IPS-18a (cell line): ENCODE results near the gene GABRB1.
"Not testable (repeated sequence)": the region's sequence is repeated elsewhere in the genome, so short reads cannot be mapped to it uniquely, and the experiment has no call there.

Experiments
- H3K27ac ChIP-seq: one replicate; pipeline ENCODE4 v1.5.1; 2013; ENCODE audit warnings: low read length
- H3K27me3 ChIP-seq: one replicate; pipeline ENCODE4 v1.6.1; 2013; ENCODE audit warnings: mild to moderate bottlenecking, low read length; ENCODE audit not compliant: control insufficient read depth, insufficient read depth
- H3K36me3 ChIP-seq: one replicate; pipeline ENCODE4 v1.6.1; 2013; ENCODE audit warnings: low read depth, low read length; ENCODE audit not compliant: control insufficient read depth
- H3K4me1 ChIP-seq: one replicate; pipeline ENCODE4 v1.6.1; 2013; ENCODE audit warnings: low read depth, low read length; ENCODE audit not compliant: control insufficient read depth
- H3K4me3 ChIP-seq: one replicate; pipeline ENCODE4 v1.5.1; 2013; ENCODE audit warnings: low read length
- H3K9ac ChIP-seq: one replicate; pipeline ENCODE4 v1.6.1; 2013; ENCODE audit warnings: mild to moderate bottlenecking, low read length, moderate library complexity
- H3K9me3 ChIP-seq: one replicate; pipeline ENCODE4 v1.6.1; 2013; ENCODE audit warnings: low read depth, low read length; ENCODE audit not compliant: control insufficient read depth

GABRB1 gene

GRCh38 chr4:47263721-47264120 is 232.4 kb downstream of the GABRB1 start:
- no peaks in the 10 kb centered on the region for H3K4me1 ChIP-seq
- H3K4me3 ChIP-seq: no peak overlapping the region
- H3K27me3 ChIP-seq: no peaks in the 10 kb centered on the region
- no peak overlapping the region for H3K9ac ChIP-seq
- H3K9me3 ChIP-seq: no peaks in the 10 kb centered on the region
- H3K36me3 ChIP-seq: no peaks in the 10 kb centered on the region
- no peak overlapping the region for H3K27ac ChIP-seq

- no peaks in the 10 kb centered on the region for H3K9me3 ChIP-seq
- H3K4me1 ChIP-seq: peaks cover 3% of the 10 kb centered on the region
- no peak overlapping the region for H3K4me3 ChIP-seq
- no peaks in the 10 kb centered on the region for H3K27me3 ChIP-seq
- no peak overlapping the region for H3K27ac ChIP-seq
- H3K9ac ChIP-seq: no peak overlapping the region
- no peaks in the 10 kb centered on the region for H3K36me3 ChIP-seq
Observed at GRCh38 chr4:47270201-47270888, 239.0 kb downstream of the GABRB1 start.

- Histone ChIP-seq H3K27ac (no peak overlapping the region), H3K4me1 (peaks cover 3% of the 10 kb centered on the region)
Observed at GRCh38 chr4:47271291-47271690, 239.9 kb downstream of the GABRB1 start.

GRCh38 chr4:47274901-47275300 is 243.5 kb downstream of the GABRB1 start:
- Histone ChIP-seq H3K36me3 (no peaks in the 10 kb centered on the region), H3K27ac (no peak overlapping the region), H3K4me1 (peaks cover 3% of the 10 kb centered on the region), H3K27me3 (no peaks in the 10 kb centered on the region), H3K9ac (no peak overlapping the region), H3K4me3 (no peak overlapping the region), H3K9me3 (no peaks in the 10 kb centered on the region)

More at GRCh38 chr4:47271291-47271690, 239.9 kb downstream of the GABRB1 start:
- H3K9me3 ChIP-seq: no peaks in the 10 kb centered on the region
- H3K4me3 ChIP-seq: no peak overlapping the region
- no peak overlapping the region for H3K9ac ChIP-seq
- H3K27me3 ChIP-seq: no peaks in the 10 kb centered on the region
- H3K36me3 ChIP-seq: no peaks in the 10 kb centered on the region

- Histone ChIP-seq H3K4me1 (no peaks in the 10 kb centered on the region), H3K9me3 (no peaks in the 10 kb centered on the region), H3K36me3 (no peaks in the 10 kb centered on the region), H3K27ac (no peak overlapping the region), H3K27me3 (no peaks in the 10 kb centered on the region), H3K4me3 (no peak overlapping the region), H3K9ac (no peak overlapping the region)
Observed at GRCh38 chr4:47275595-47275994, 244.2 kb downstream of the GABRB1 start.

GRCh38 chr4:47278631-47279030 is 247.3 kb downstream of the GABRB1 start:
- Histone ChIP-seq H3K4me1 (no peaks in the 10 kb centered on the region), H3K9me3 (no peaks in the 10 kb centered on the region), H3K9ac (no peak overlapping the region), H3K27me3 (no peaks in the 10 kb centered on the region), H3K4me3 (no peak overlapping the region), H3K27ac (no peak overlapping the region), H3K36me3 (no peaks in the 10 kb centered on the region)

GRCh38 chr4:47287735-47288134 is 256.4 kb downstream of the GABRB1 start:
- Histone ChIP-seq H3K27me3 (no peaks in the 10 kb centered on the region), H3K9me3 (no peaks in the 10 kb centered on the region), H3K36me3 (no peaks in the 10 kb centered on the region), H3K4me3 (no peak overlapping the region), H3K4me1 (no peaks in the 10 kb centered on the region), H3K27ac (no peak overlapping the region), H3K9ac (no peak overlapping the region)

- H3K27me3 ChIP-seq: no peaks in the 10 kb centered on the region
- H3K9me3 ChIP-seq: peaks cover 6% of the 10 kb centered on the region
- no peak overlapping the region for H3K9ac ChIP-seq
- no peak overlapping the region for H3K4me3 ChIP-seq
- no peak overlapping the region for H3K27ac ChIP-seq
- H3K36me3 ChIP-seq: no peaks in the 10 kb centered on the region
- no peaks in the 10 kb centered on the region for H3K4me1 ChIP-seq
Observed at GRCh38 chr4:47289805-47290204, 258.4 kb downstream of the GABRB1 start.

- not testable (repeated sequence) for H3K27ac ChIP-seq, H3K4me3 ChIP-seq, H3K27me3 ChIP-seq, H3K9ac ChIP-seq, H3K36me3 ChIP-seq, H3K9me3 ChIP-seq, H3K4me1 ChIP-seq
Observed at GRCh38 chr4:47290873-47291272, 259.5 kb downstream of the GABRB1 start.

GRCh38 chr4:47309165-47309564 is 277.8 kb downstream of the GABRB1 start:
- H3K27ac ChIP-seq: no peak overlapping the region
- H3K9ac ChIP-seq: no peak overlapping the region
- H3K4me3 ChIP-seq: no peak overlapping the region
- no peaks in the 10 kb centered on the region for H3K9me3 ChIP-seq
- no peaks in the 10 kb centered on the region for H3K36me3 ChIP-seq
- H3K4me1 ChIP-seq: no peaks in the 10 kb centered on the region
- H3K27me3 ChIP-seq: no peaks in the 10 kb centered on the region

GRCh38 chr4:47312170-47312569 is 280.8 kb downstream of the GABRB1 start:
- Histone ChIP-seq H3K27ac (no peak overlapping the region), H3K36me3 (no peaks in the 10 kb centered on the region), H3K4me1 (no peaks in the 10 kb centered on the region), H3K4me3 (no peak overlapping the region), H3K27me3 (no peaks in the 10 kb centered on the region), H3K9ac (no peak overlapping the region), H3K9me3 (no peaks in the 10 kb centered on the region)

- H3K27me3 ChIP-seq: no peaks in the 10 kb centered on the region
- no peaks in the 10 kb centered on the region for H3K9me3 ChIP-seq
- H3K27ac ChIP-seq: no peak overlapping the region
- H3K9ac ChIP-seq: no peak overlapping the region
- no peak overlapping the region for H3K4me3 ChIP-seq
- H3K4me1 ChIP-seq: no peaks in the 10 kb centered on the region
- H3K36me3 ChIP-seq: no peaks in the 10 kb centered on the region
Observed at GRCh38 chr4:47313384-47313783, 282.0 kb downstream of the GABRB1 start.
